GM13976 (cell line): ENCODE data around the gene UBE2G2.

Experiments used
- DNase-seq: peaks from one replicate; pipeline ENCODE4 v3.0.0; 2012; ENCODE audit warnings: low spot score
- in situ Hi-C: fragments of 300-500 bp; cut with MboI; formaldehyde crosslinking; loops from one replicate; pipeline ENCODE4 v1.12.0; 2022; ENCODE audit warnings: low sequenced_read_pairs, mixed read lengths, inconsistent platforms; ENCODE audit not compliant: unreplicated experiment
- TF ChIP-seq, protein P1 (sequence below): IDR thresholded peaks from 2 replicates; pipeline ENCODE4 v1.5.1; 2012; ENCODE audit warnings: borderline replicate concordance, mild to moderate bottlenecking; ENCODE audit not compliant: insufficient read depth; ENCODE audit errors: extremely low read depth, missing control alignments, control extremely low read depth

Gene UBE2G2

GRCh38 chr21:44842087-44842486 lies 40.5 kb upstream of the UBE2G2 start:
- TF ChIP-seq, protein P1, sequence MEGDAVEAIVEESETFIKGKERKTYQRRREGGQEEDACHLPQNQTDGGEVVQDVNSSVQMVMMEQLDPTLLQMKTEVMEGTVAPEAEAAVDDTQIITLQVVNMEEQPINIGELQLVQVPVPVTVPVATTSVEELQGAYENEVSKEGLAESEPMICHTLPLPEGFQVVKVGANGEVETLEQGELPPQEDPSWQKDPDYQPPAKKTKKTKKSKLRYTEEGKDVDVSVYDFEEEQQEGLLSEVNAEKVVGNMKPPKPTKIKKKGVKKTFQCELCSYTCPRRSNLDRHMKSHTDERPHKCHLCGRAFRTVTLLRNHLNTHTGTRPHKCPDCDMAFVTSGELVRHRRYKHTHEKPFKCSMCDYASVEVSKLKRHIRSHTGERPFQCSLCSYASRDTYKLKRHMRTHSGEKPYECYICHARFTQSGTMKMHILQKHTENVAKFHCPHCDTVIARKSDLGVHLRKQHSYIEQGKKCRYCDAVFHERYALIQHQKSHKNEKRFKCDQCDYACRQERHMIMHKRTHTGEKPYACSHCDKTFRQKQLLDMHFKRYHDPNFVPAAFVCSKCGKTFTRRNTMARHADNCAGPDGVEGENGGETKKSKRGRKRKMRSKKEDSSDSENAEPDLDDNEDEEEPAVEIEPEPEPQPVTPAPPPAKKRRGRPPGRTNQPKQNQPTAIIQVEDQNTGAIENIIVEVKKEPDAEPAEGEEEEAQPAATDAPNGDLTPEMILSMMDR: no peak
- in situ Hi-C loops: no loop called here
- no peak for DNase-seq

- DNase-seq: no peak
- in situ Hi-C loops: no loop called here
- TF ChIP-seq, protein P1: no peak
Observed at GRCh38 chr21:44840771-44841170, 39.2 kb upstream of the UBE2G2 start.

DNA sequence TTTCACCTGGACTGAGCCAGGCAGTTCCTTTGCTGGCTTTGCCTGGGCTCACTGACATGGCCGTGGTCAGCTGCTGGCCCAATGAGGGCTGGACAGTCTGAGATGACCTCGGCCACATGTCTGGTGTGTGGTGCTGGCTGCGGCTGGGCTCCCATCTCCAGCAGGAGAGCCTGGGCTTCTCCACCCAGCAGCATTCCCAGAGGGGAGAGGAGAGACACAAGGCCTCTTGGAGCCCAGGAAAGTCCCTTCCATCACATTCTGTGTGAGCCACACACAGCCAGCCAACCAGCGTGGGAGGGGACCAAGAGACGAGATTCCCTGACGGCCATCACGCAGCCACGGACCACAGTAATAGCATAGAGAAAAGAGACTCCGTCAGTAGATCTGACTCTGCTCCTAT lies 37.3 kb upstream of the UBE2G2 start:
- TF ChIP-seq, protein P1: no peak
- in situ Hi-C loops: no loop called here
- no peak for DNase-seq

GRCh38 chr21:44838039-44838895 lies 36.6 kb upstream of the UBE2G2 start:
- DNase-seq: no peak
- TF ChIP-seq, protein P1: no peak
- in situ Hi-C loops: no loop called here

- TF ChIP-seq, protein P1: no peak
- in situ Hi-C loops: no loop called here
Observed at GRCh38 chr21:44837537-44837936, 35.9 kb upstream of the UBE2G2 start.

DNA sequence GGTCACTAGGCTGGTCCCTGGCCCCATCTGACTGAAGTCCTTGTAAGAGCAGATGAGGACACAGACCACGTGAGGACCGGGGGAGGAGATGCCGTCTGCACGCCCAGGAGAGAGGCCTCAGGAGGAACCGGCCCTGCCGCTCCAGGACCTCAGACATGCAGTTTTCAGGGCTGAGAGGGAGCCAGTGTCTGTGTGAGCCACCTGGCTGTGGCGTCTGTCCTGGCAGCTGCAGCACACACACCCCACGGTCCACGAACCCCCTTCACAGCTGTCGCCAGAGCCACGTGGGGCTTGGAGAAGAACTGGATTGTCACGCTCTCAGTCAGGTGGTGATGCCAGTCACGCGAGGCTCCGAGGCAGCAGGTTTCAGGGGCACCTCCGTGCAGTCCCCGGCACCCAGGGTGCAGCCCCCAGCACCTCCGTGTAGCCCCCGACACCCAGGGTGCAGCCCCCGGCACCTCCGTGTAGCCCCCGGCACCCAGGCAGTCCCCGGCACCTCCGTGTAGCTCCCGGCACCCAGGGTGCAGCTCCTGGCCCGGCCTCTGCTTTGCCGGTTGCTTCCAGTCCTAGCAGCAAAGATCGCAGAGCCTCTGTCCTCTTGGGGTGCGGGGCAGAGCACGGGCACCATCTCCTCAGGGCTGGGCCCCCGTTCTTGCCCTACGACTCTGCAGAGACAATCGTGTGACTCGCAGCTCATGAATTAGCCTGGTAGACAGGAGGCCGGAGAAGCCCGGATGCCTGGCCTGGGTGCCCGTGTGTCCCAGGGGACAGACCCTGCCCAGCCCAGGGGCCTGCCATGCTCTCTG lies 35.2 kb upstream of the UBE2G2 start:
- no peak for DNase-seq
- TF ChIP-seq, protein P1: no peak
- in situ Hi-C loops: no loop called here

More at GRCh38 chr21:44837537-44837936, 35.9 kb upstream of the UBE2G2 start:
- DNase-seq: no peak
